K562 (cell line): Measurements from ENCODE around the gene POLR2C. TPM values are rescaled to one million over a fixed set of nuclear protein-coding genes. Genes with fewer than 3 reads are reported as not detected.
A peak's percentile ranks its signal among the peaks of the same experiment; 100 is the strongest.
"Not testable (repeated sequence)": the region's sequence is repeated elsewhere in the genome, so short reads cannot be mapped to it uniquely, and the experiment has no call there.

Experiments
- ATAC-seq: fragments of 200-7000 bp; cut with Tn5 transposase; 3 replicates; pipeline ENCODE4 v1.9.1; 2020; ENCODE audit warnings: moderate library complexity
- BruUV-seq: library from RNA; stranded (reverse); fragments of 400-500 nt; replicated peaks from 2 replicates; lab custom pipeline; 2021; lab: Mats Ljungman, UMichigan
- CTCF ChIA-PET: fragments of 300-600 bp; formaldehyde crosslinking; extraction: SDS; loops from one replicate; lab custom pipeline; 2021; ENCODE audit warnings: low intra/inter-chr PET ratio; lab: Yijun Ruan, JAX
- POLR2A ChIA-PET: fragments of 300-600, 350-650 bp; sonication (Branson Sonifier 250); formaldehyde crosslinking; extraction: SDS; loops from one replicate; lab custom pipeline; 2021; ENCODE audit warnings: antibody characterized with exemption, inconsistent platforms; lab: Yijun Ruan, JAX
- DNase-seq, 4 experiments: peaks; one replicate each; pipeline versions ENCODE4 v3.0.0 to v3.0.0-alpha.2; 2011 to 2018; ENCODE audit warnings: low spot score in 3 of 4, mixed read lengths in 3 of 4; ENCODE audit errors: extremely low read depth in 1 of 4
- FAIRE-seq: peaks from 2 replicates; lab custom pipeline; 2011; peaks lifted over from hg19 to GRCh38; lab: Jason Lieb, UNC
- H2AFZ ChIP-seq: 2 replicates; pipeline ENCODE4 v1.6.0; 2011; ENCODE audit warnings: low read depth, low read length, control low read depth, inconsistent platforms
- H3K27ac ChIP-seq: fragments of 200-600 bp; 3 replicates; pipeline ENCODE4 v1.8.0; 2011; ENCODE audit warnings: low read depth, mild to moderate bottlenecking, control low read depth, inconsistent platforms, low read length, moderate library complexity, mixed read lengths; ENCODE audit errors: extremely low read depth
- H3K27me3 ChIP-seq, 2 experiments: fragments of 300-600 bp in 1 of 2; 2 replicates in 1 of 2; 3 replicates in 1 of 2; pipeline versions ENCODE4 v1.6.0 to v1.8.0; 2011; ENCODE audit warnings: inconsistent platforms in 2 of 2, low read length in 2 of 2, mild to moderate bottlenecking in 1 of 2, mixed read lengths in 1 of 2, moderate library complexity in 1 of 2; ENCODE audit not compliant: control insufficient read depth in 2 of 2, insufficient read depth in 2 of 2
- H3K36me3 ChIP-seq: fragments of 300-600 bp; 3 replicates; pipeline ENCODE4 v1.8.0; 2011; ENCODE audit warnings: mild to moderate bottlenecking, low read length, inconsistent platforms; ENCODE audit not compliant: control insufficient read depth, insufficient read depth
- H3K4me1 ChIP-seq, 2 experiments: fragments of 200-600 bp in 1 of 2; replicated peaks in 1 of 2; 2 replicates in 1 of 2; 3 replicates in 1 of 2; pipeline versions ENCODE4 v1.5.1 to v1.8.0; 2011; ENCODE audit warnings: inconsistent platforms in 2 of 2, low read length in 2 of 2, mild to moderate bottlenecking in 1 of 2, mixed read lengths in 1 of 2, moderate library complexity in 1 of 2; ENCODE audit not compliant: control insufficient read depth in 2 of 2, insufficient read depth in 2 of 2
- H3K4me2 ChIP-seq: 2 replicates; pipeline ENCODE4 v1.6.1; 2011; ENCODE audit warnings: low read length, control low read depth, inconsistent platforms, mixed read lengths; ENCODE audit not compliant: insufficient read depth
- H3K4me3 ChIP-seq: fragments of 200-600 bp; sonication (generic), shearing (Covaris generic); 2 replicates; pipeline ENCODE4 v1.5.1; 2016; ENCODE audit warnings: control low read depth, inconsistent platforms
- H3K79me2 ChIP-seq: fragments of 200-600 bp; 3 replicates; pipeline ENCODE4 v1.8.0; 2011; ENCODE audit warnings: low read length, inconsistent platforms; ENCODE audit not compliant: control insufficient read depth, insufficient read depth
- H3K9ac ChIP-seq, 2 experiments: 2 replicates each; pipeline versions ENCODE4 v1.6.0 to v1.6.1; 2011; ENCODE audit warnings: low read depth in 2 of 2, low read length in 2 of 2, control low read depth in 1 of 2, inconsistent platforms in 1 of 2, mild to moderate bottlenecking in 1 of 2, mixed read lengths in 1 of 2; ENCODE audit not compliant: insufficient read depth in 1 of 2
- H3K9me1 ChIP-seq: one replicate; pipeline ENCODE4 v1.6.0; 2011; ENCODE audit warnings: inconsistent platforms, mild to moderate bottlenecking, low read length, moderate library complexity; ENCODE audit not compliant: control insufficient read depth, insufficient read depth
- H3K9me3 ChIP-seq: replicated peaks from 2 replicates; pipeline ENCODE4 v1.5.1; 2011; ENCODE audit warnings: low read depth, low read length, inconsistent platforms; ENCODE audit not compliant: control insufficient read depth, insufficient read depth
- H4K20me1 ChIP-seq: replicated peaks from 2 replicates; pipeline ENCODE4 v1.6.1; 2011; ENCODE audit warnings: low read length, inconsistent platforms, mixed read lengths; ENCODE audit not compliant: control insufficient read depth, insufficient read depth
- CBX3 ChIP-seq, 2 experiments: IDR thresholded peaks; 1 replicate in 1 of 2; 2 replicates in 1 of 2; pipeline ENCODE4 v1.6.1; 2012; ENCODE audit warnings: inconsistent platforms in 2 of 2, low read length in 2 of 2, borderline replicate concordance in 1 of 2, control low read depth in 1 of 2
- CBX5 ChIP-seq: IDR thresholded peaks from 2 replicates; pipeline ENCODE4 v1.6.1; 2014; ENCODE audit warnings: low read depth, borderline replicate concordance
- TRIM28 ChIP-seq: fragments of 450-650 bp; IDR thresholded peaks from 2 replicates; pipeline ENCODE4 v1.6.1; 2017
- WGBS: fragments of 100-300 bp; shearing (Covaris generic); methylation state at CpG from one replicate; pipeline ENCODE4 v1.1.6; 2016; ENCODE audit warnings: low coverage, mixed read lengths; ENCODE audit not compliant: insufficient coverage; ENCODE audit errors: missing lambda C conversion rate; 5-methylcytosine and 5-hydroxymethylcytosine counted together
- in situ Hi-C: fragments of 300-500 bp; cut with MboI; formaldehyde crosslinking; loops from 4 replicates; pipeline ENCODE4 v1.15.0; 2018; ENCODE audit warnings: inconsistent platforms, mixed read lengths
- intact Hi-C: fragments of 100-400 bp; cut with micrococcal nuclease; formaldehyde crosslinking; loops from 2 replicates; pipeline ENCODE4 v1.14.2; 2022
- polyA plus RNA-seq, 8 experiments: library from polyadenylated mRNA; depleted of rRNA in 4 of 8; stranded (reverse) in 5 of 8; unstranded in 3 of 8; fragments of >200 nt; fragmentation: Nextera tagmentation in 2 of 8; fragmentation: Illumina TruSeq in 1 of 8; extraction: Ambion mirVana in 2 of 8; extraction: Trizol in 1 of 8; gene quantifications; 2 replicates each; pipeline versions ENCODE4 v1.2.1 to v1.2.3, GENCODE V29; 2011 to 2014; ENCODE audit warnings: inconsistent platforms in 1 of 8, missing spikeins in 1 of 8
- total RNA-seq, 7 experiments: library from RNA; depleted of rRNA in 6 of 7; stranded (reverse); fragments of >200 nt in 6 of 7; fragmentation: Illumina TruSeq in 2 of 7; extraction: Trizol in 2 of 7; gene quantifications; 2 replicates each; pipeline versions ENCODE4 v1.2.1 to v1.2.3, GENCODE V29; 2011 to 2021; ENCODE audit warnings: low replicate concordance in 1 of 7

POLR2C gene
- total and polyA plus RNA-seq, 9 of the 15 experiments (the other 6 are each of a cell fraction or from before 2014, with no cell fraction given) = 70.3 to 163 (median 92.3) TPM

DNA sequence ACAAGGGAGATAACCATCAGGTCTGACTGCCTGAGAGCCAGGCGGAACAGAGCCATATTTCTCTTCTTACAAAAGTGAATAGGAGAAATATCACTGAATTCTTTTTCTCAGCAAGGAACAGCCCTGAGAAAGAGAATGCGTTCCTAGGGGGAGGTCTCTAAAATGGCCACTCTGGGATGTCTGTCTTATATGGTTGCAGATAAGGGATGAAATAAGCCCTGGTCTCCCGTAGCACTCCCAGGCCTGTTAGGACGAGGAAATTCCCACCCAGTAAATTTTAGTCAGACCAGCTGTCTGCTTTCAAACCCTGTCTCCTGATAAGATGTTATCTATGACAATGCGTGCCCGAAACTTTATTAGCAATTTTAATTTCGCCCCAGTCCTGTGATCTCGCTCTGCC is 22.5 kb upstream of the POLR2C start:
- H3K36me3 ChIP-seq = peaks cover 68% of the 10 kb centered on the region; the same call in 2 of the 3 replicates
- 96% methylated on average over 8 of the region's 8 CpGs for WGBS
- H3K4me3 ChIP-seq, H3K27ac ChIP-seq, H2AFZ ChIP-seq, H4K20me1 ChIP-seq, H3K27me3 ChIP-seq: not testable (repeated sequence)
- TF ChIP-seq CBX5 (peak; percentile 76; the same call in 1 of the 2 replicates), TRIM28 (0 out of 2 replicates have a peak, but pooled peaks have one; percentile 40), CBX3 (IDR thresholded peaks at IDR 0.05; ENCODE audit: borderline replicate concordance in 1 of 2, low read length in 2 of 2) (peak in 1 of 2 experiments; percentile 82; a peak in 2 of 3 replicates)
- TF ChIP-seq, all 486 proteins: peak for 3; not testable (repeated sequence) for 483
- H3K4me2 ChIP-seq, intact Hi-C loops, CTCF ChIA-PET, in situ Hi-C loops, H3K9me3 ChIP-seq, H3K4me1 ChIP-seq, FAIRE-seq, POLR2A ChIA-PET, H3K9ac ChIP-seq, DNase-seq, H3K9me1 ChIP-seq, BruUV-seq, ATAC-seq: not testable (repeated sequence)
- H3K79me2 ChIP-seq = peaks cover 27% of the 10 kb centered on the region

DNA sequence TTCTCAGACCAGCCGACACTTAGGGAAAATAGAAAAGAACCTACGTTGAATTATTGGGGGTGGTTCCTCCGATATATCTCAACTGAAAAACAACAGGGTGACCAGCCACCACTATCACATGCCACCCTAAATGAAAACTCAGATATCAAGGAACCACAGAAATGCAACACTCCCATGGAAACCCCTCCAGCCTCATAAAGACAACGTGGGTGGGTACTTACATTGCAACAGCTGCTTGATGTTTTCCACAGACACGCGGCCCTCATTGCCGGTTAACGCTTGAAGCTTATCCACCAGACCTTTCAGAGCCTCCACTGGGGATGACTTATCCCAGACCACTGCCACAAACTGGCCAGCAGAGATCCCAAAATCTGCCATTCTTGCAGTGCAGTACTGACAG is 21.9 kb upstream of the POLR2C start:
- H3K9ac ChIP-seq, H3K4me3 ChIP-seq, intact Hi-C loops, in situ Hi-C loops, H2AFZ ChIP-seq, H4K20me1 ChIP-seq, H3K4me1 ChIP-seq, BruUV-seq, H3K9me3 ChIP-seq, FAIRE-seq, DNase-seq, H3K27me3 ChIP-seq, H3K9me1 ChIP-seq, ATAC-seq, POLR2A ChIA-PET, H3K4me2 ChIP-seq, H3K27ac ChIP-seq, CTCF ChIA-PET: not testable (repeated sequence)
- WGBS = 97% methylated on average over 6 of the region's 8 CpGs
- H3K36me3 ChIP-seq = peaks cover 65% of the 10 kb centered on the region; the same call in 2 of the 3 replicates
- peaks cover 33% of the 10 kb centered on the region for H3K79me2 ChIP-seq
